Neuronal stem cell (in vitro differentiated cells): ENCODE results near the gene HCFC2.

ENCODE experiments used
- DNase-seq: peaks from one replicate; pipeline ENCODE4 v3.0.0-alpha.2; 2013; ENCODE audit warnings: low spot score
- H2AFZ ChIP-seq: one replicate; pipeline ENCODE4 v1.6.1; 2013; ENCODE audit warnings: mild to moderate bottlenecking, low read length, inconsistent platforms
- H2AK5ac ChIP-seq: 2 replicates; pipeline ENCODE4 v1.6.1; 2013; ENCODE audit warnings: low read depth, mild to moderate bottlenecking, inconsistent platforms, low read length, moderate library complexity, mixed read lengths
- H2BK120ac ChIP-seq: 2 replicates; pipeline ENCODE4 v1.6.1; 2013; ENCODE audit warnings: low read depth, mild to moderate bottlenecking, inconsistent platforms, low read length, moderate library complexity, mixed read lengths
- H2BK12ac ChIP-seq: one replicate; pipeline ENCODE4 v1.6.1; 2013; ENCODE audit warnings: low read length, inconsistent platforms
- H2BK15ac ChIP-seq: 2 replicates; pipeline ENCODE4 v1.6.1; 2013; ENCODE audit warnings: mild to moderate bottlenecking, low read length, inconsistent platforms, mixed read lengths
- H2BK5ac ChIP-seq: one replicate; pipeline ENCODE4 v1.6.1; 2013; ENCODE audit warnings: inconsistent platforms, mild to moderate bottlenecking, low read length, moderate library complexity
- H3K14ac ChIP-seq: one replicate; pipeline ENCODE4 v1.6.1; 2013; ENCODE audit warnings: low read length, inconsistent platforms
- H3K18ac ChIP-seq: 2 replicates; pipeline ENCODE4 v1.6.1; 2013; ENCODE audit warnings: low read length, inconsistent platforms
- H3K23ac ChIP-seq: 2 replicates; pipeline ENCODE4 v1.6.1; 2013; ENCODE audit warnings: low read depth, mild to moderate bottlenecking, mixed read lengths, low read length, inconsistent platforms; ENCODE audit not compliant: poor library complexity
- H3K27ac ChIP-seq: replicated peaks from 3 replicates; pipeline ENCODE4 v1.5.1; 2013; ENCODE audit warnings: low read length, inconsistent platforms
- H3K27me3 ChIP-seq, 3 experiments: 2 replicates each; pipeline ENCODE4 v1.6.1; 2013; ENCODE audit warnings: low read length in 3 of 3, mild to moderate bottlenecking in 2 of 3, inconsistent platforms in 1 of 3, low read depth in 1 of 3, mixed read lengths in 1 of 3, moderate library complexity in 1 of 3; ENCODE audit not compliant: control insufficient read depth in 3 of 3, insufficient read depth in 3 of 3
- H3K36me3 ChIP-seq, 2 donors: replicated peaks in 1 of 2; 2 replicates each; pipeline ENCODE4 v1.6.1; 2013; ENCODE audit warnings: low read length in 2 of 2; ENCODE audit not compliant: control insufficient read depth in 2 of 2, insufficient read depth in 2 of 2
- H3K4ac ChIP-seq: 2 replicates; pipeline ENCODE4 v1.6.1; 2013; ENCODE audit warnings: inconsistent platforms, mild to moderate bottlenecking, low read length, moderate library complexity
- H3K4me1 ChIP-seq, 2 donors: 1 replicate in 1 of 2; 2 replicates in 1 of 2; pipeline ENCODE4 v1.6.1; 2013; ENCODE audit warnings: low read length in 2 of 2, low read depth in 1 of 2; ENCODE audit not compliant: control insufficient read depth in 2 of 2, insufficient read depth in 1 of 2
- H3K4me2 ChIP-seq: one replicate; pipeline ENCODE4 v1.6.1; 2013; ENCODE audit warnings: mild to moderate bottlenecking, low read length, inconsistent platforms; ENCODE audit not compliant: insufficient read depth, poor library complexity, severe bottlenecking
- H3K4me3 ChIP-seq, 2 donors: 2 replicates each; pipeline ENCODE4 v1.5.1; 2013; ENCODE audit warnings: low read length in 2 of 2, mild to moderate bottlenecking in 2 of 2, inconsistent platforms in 1 of 2, moderate library complexity in 1 of 2
- H3K79me1 ChIP-seq: one replicate; pipeline ENCODE4 v1.6.1; 2013; ENCODE audit warnings: low read depth, mild to moderate bottlenecking, inconsistent platforms, low read length, moderate library complexity
- H3K9ac ChIP-seq: one replicate; pipeline ENCODE4 v1.6.1; 2013; ENCODE audit warnings: mild to moderate bottlenecking, low read depth, low read length, inconsistent platforms; ENCODE audit not compliant: poor library complexity
- H3K9me3 ChIP-seq, 2 donors: replicated peaks in 1 of 2; 2 replicates each; pipeline versions ENCODE3 to v1.6.1; 2013; ENCODE audit warnings: low read length in 2 of 2, mild to moderate bottlenecking in 2 of 2, inconsistent platforms in 1 of 2, low read depth in 1 of 2, mixed read lengths in 1 of 2, moderate library complexity in 1 of 2; ENCODE audit not compliant: control insufficient read depth in 2 of 2, insufficient read depth in 1 of 2
- H4K8ac ChIP-seq: one replicate; pipeline ENCODE4 v1.6.1; 2013; ENCODE audit warnings: low read depth, mild to moderate bottlenecking, inconsistent platforms, low read length, moderate library complexity
- H4K91ac ChIP-seq: one replicate; pipeline ENCODE4 v1.6.1; 2013; ENCODE audit warnings: low read length, low read depth, mild to moderate bottlenecking, inconsistent platforms; ENCODE audit not compliant: poor library complexity
- WGBS, 2 donors: extraction: QIAGEN DNeasy Blood & Tissue Kit; methylation state at CpG; one replicate each; pipeline ENCODE4 v1.1.7; 2013; ENCODE audit warnings: missing lambda C conversion rate in 2 of 2, mixed read lengths in 1 of 2; ENCODE audit not compliant: insufficient read length in 2 of 2, insufficient replicate concordance in 1 of 2; ENCODE audit errors: extremely low coverage in 2 of 2; 5-methylcytosine and 5-hydroxymethylcytosine counted together

HCFC2 gene

GRCh38 chr12:104073699-104074098 lies 9.4 kb downstream of the HCFC2 start:
- Histone ChIP-seq H4K8ac (no peak overlapping the region), H3K27ac (no peak overlapping the region), H3K36me3 (peaks cover 0 to 3% of the 10 kb centered on the region in 2 donors), H2BK120ac (no peak overlapping the region), H3K4me1 (no peaks in the 10 kb centered on the region), H3K18ac (no peak overlapping the region), H2BK5ac (no peak overlapping the region), H3K9me3 (no peaks in the 10 kb centered on the region), H2BK15ac (no peak overlapping the region), H3K9ac (no peak overlapping the region), H3K14ac (no peak overlapping the region), H3K4me3 (no peak overlapping the region), H3K23ac (no peak overlapping the region), H2BK12ac (no peak overlapping the region), H2AK5ac (no peak overlapping the region), H4K91ac (no peak overlapping the region), H3K4me2 (no peak overlapping the region), H3K27me3 (no peaks in the 10 kb centered on the region), H3K79me1 (no peaks in the 10 kb centered on the region), H2AFZ (no peak overlapping the region), H3K4ac (no peak overlapping the region)
- WGBS, 2 donors = no CpG with 5 or more reads among the region's 1 CpG
- no peak for DNase-seq

DNA sequence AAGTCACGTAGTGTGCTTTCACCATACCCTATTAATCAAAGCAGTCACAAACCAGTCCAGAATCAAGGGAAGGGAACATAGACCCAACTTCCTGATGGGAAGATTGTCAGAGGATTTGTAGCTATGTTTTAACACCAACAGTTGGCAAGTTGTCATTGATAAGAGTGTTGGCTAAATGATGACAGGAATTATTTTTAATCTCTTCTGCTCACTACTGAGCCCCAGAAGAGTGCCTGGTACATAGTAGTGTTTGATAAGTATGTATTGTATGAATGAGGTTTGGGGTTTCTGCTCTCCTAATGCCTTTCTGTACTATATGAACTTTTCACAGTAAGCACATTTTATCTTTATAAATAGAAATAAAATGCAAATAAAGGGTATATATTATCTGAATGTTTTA lies 14.7 kb downstream of the HCFC2 start:
- H3K14ac ChIP-seq = no peak overlapping the region
- no peak overlapping the region for H2AK5ac ChIP-seq
- no peak overlapping the region for H2BK12ac ChIP-seq
- H3K27ac ChIP-seq = no peak overlapping the region
- WGBS, 2 donors = no CpG with 5 or more reads among the region's 1 CpG
- H3K9me3 ChIP-seq = no peaks in the 10 kb centered on the region
- H3K23ac ChIP-seq = no peak overlapping the region
- H2BK120ac ChIP-seq = no peak overlapping the region
- H2AFZ ChIP-seq = no peak overlapping the region
- no peak overlapping the region for H2BK15ac ChIP-seq
- H4K91ac ChIP-seq = no peak overlapping the region
- peaks cover 0 to 11% of the 10 kb centered on the region in 2 donors for H3K36me3 ChIP-seq
- no peak overlapping the region for H2BK5ac ChIP-seq
- no peak for DNase-seq
- no peak overlapping the region for H4K8ac ChIP-seq
- no peaks in the 10 kb centered on the region for H3K4me1 ChIP-seq
- H3K4me2 ChIP-seq = no peak overlapping the region
- H3K9ac ChIP-seq = no peak overlapping the region
- no peak overlapping the region for H3K18ac ChIP-seq
- no peaks in the 10 kb centered on the region for H3K27me3 ChIP-seq
- no peak overlapping the region for H3K4ac ChIP-seq
- H3K79me1 ChIP-seq = no peaks in the 10 kb centered on the region
- no peak overlapping the region for H3K4me3 ChIP-seq

GRCh38 chr12:104080764-104081163 lies 16.4 kb downstream of the HCFC2 start:
- Histone ChIP-seq H3K14ac (no peak overlapping the region), H3K79me1 (no peaks in the 10 kb centered on the region), H2AK5ac (no peak overlapping the region), H3K4ac (no peak overlapping the region), H3K9ac (no peak overlapping the region), H3K23ac (no peak overlapping the region), H2BK120ac (no peak overlapping the region), H4K8ac (no peak overlapping the region), H3K9me3 (no peaks in the 10 kb centered on the region), H4K91ac (no peak overlapping the region), H2BK5ac (no peak overlapping the region), H2BK12ac (no peak overlapping the region), H3K4me1 (no peaks in the 10 kb centered on the region), H3K27ac (no peak overlapping the region), H3K18ac (no peak overlapping the region), H3K4me3 (no peak overlapping the region), H2BK15ac (no peak overlapping the region), H3K36me3 (peaks cover 0 to 11% of the 10 kb centered on the region in 2 donors), H3K27me3 (no peaks in the 10 kb centered on the region), H2AFZ (no peak overlapping the region), H3K4me2 (no peak overlapping the region)
- DNase-seq = no peak
- no CpG with 5 or more reads among the region's 1 CpG for WGBS, 2 donors

GRCh38 chr12:104083769-104084475 lies 19.6 kb downstream of the HCFC2 start:
- H2BK15ac ChIP-seq = no peak overlapping the region

More at GRCh38 chr12:104083769-104084475, 19.6 kb downstream of the HCFC2 start:
- Histone ChIP-seq H2BK5ac (no peak overlapping the region), H3K9ac (no peak overlapping the region), H3K4ac (no peak overlapping the region), H2BK120ac (no peak overlapping the region), H3K9me3 (no peaks in the 10 kb centered on the region), H3K27me3 (no peaks in the 10 kb centered on the region), H3K4me3 (no peak overlapping the region), H2AFZ (no peak overlapping the region), H4K8ac (no peak overlapping the region), H2BK12ac (no peak overlapping the region), H3K23ac (no peak overlapping the region), H3K36me3 (peaks cover 0 to 24% of the 10 kb centered on the region in 2 donors), H3K4me1 (no peaks in the 10 kb centered on the region), H4K91ac (no peak overlapping the region), H2AK5ac (no peak overlapping the region), H3K4me2 (no peak overlapping the region), H3K79me1 (no peaks in the 10 kb centered on the region), H3K27ac (no peak overlapping the region), H3K18ac (no peak overlapping the region), H3K14ac (no peak overlapping the region)
- no peak for DNase-seq
- WGBS, 2 donors = no CpG with 5 or more reads among the region's 8 CpGs
